Effector CD8-positive, alpha-beta T cell (primary cell): ENCODE data around the gene OTUD4.
A peak's percentile ranks its signal among the peaks of the same experiment; 100 is the strongest.
"Not testable (repeated sequence)": the region's sequence is repeated elsewhere in the genome, so short reads cannot be mapped to it uniquely, and the experiment has no call there.

Experiments used
- DNase-seq: peaks from one replicate; lab custom pipeline; 2025; lab: John Stamatoyannopoulos, UW
- total RNA-seq, 4 experiments: gene quantifications; one replicate each; lab custom pipeline; 2026; lab: John Stamatoyannopoulos, UW

Gene OTUD4, protein sequence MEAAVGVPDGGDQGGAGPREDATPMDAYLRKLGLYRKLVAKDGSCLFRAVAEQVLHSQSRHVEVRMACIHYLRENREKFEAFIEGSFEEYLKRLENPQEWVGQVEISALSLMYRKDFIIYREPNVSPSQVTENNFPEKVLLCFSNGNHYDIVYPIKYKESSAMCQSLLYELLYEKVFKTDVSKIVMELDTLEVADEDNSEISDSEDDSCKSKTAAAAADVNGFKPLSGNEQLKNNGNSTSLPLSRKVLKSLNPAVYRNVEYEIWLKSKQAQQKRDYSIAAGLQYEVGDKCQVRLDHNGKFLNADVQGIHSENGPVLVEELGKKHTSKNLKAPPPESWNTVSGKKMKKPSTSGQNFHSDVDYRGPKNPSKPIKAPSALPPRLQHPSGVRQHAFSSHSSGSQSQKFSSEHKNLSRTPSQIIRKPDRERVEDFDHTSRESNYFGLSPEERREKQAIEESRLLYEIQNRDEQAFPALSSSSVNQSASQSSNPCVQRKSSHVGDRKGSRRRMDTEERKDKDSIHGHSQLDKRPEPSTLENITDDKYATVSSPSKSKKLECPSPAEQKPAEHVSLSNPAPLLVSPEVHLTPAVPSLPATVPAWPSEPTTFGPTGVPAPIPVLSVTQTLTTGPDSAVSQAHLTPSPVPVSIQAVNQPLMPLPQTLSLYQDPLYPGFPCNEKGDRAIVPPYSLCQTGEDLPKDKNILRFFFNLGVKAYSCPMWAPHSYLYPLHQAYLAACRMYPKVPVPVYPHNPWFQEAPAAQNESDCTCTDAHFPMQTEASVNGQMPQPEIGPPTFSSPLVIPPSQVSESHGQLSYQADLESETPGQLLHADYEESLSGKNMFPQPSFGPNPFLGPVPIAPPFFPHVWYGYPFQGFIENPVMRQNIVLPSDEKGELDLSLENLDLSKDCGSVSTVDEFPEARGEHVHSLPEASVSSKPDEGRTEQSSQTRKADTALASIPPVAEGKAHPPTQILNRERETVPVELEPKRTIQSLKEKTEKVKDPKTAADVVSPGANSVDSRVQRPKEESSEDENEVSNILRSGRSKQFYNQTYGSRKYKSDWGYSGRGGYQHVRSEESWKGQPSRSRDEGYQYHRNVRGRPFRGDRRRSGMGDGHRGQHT
- total RNA-seq = 119 to 164 (median 140) reads per million in 4 experiments

DNA sequence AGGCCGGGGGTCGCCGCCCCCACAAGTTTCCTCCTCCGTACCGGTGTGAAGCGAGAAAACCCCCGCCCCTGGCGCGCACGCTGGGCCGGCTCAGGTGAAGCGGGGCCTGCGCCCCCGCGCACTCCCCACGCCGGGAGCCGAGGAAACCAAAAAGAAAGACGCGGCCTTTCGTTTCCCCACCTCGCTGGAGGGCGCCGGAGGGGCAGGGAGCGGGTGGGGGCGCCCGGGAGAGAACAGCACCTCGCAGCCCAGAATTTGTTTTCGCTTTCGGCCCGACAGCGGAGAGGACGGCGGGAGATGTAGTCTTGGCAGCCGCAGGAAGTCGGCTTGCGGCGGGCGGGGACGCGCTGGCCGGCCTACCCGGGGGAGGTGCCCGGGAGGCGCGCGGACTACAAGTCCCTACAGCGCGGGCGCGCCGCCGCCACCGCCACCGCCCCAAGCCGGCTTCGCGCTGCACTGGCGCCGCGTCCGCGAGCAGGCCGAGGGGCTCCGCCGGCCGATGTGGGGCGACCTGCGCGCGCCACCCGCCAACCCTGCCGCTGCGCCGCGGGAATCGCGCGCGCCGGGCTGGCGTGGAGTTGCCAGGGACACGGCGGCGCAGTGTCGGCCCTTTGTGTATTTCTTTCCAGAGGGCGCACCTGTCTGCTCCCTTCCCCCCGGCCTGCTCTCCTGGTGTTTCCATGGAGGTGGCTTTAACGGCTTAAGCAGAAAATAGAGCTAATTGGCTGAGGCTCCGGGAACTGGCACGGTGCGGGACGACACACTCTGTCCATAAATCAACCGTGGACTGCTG, at the start of gene OTUD4:
TSS of gene OTUD4 (minus strand) at position 292 of the 793 bp plus-strand sequence. CDS start 616 bp downstream, outside the sequence.
- DNase-seq = peak; percentile 89

DNA sequence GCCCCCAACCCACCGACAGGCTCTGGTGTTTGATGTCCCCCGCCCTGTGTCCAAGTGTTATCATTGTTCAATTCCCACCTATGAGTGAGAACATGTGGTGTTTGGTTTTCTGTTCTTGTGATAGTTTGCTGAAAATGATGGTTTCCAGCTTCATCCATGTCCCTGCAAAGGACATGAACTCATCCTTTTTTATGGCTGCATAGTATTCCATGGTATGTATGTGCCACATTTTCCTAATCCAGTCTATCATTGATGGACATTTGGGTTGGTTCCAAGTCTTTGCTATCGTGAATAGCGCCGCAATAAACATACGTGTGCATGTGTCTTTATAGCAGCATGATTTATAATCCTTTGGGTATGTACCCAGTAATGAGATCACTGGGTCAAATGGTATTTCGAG, 42.8 kb upstream of the OTUD4 start:
- not testable (repeated sequence) for DNase-seq

DNA sequence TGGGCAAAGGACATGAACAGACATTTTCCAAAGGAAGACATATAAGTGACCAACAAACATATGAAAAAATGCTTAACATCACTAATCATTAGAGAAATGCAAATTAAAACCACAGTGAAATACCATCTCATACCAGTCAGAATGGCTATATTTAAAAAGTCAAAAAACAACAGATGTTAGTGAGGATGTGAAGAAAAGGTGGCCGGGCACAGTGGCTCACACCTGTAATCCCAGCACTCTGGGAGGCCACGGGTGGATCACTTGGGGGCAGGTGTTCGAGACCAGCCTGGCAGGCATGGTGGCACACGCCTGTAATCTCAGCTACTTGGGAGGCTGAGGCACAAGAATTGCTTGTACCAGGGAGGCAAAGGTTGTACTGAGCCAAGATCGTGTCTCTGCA, 41.1 kb upstream of the OTUD4 start:
- DNase-seq = not testable (repeated sequence)

DNA sequence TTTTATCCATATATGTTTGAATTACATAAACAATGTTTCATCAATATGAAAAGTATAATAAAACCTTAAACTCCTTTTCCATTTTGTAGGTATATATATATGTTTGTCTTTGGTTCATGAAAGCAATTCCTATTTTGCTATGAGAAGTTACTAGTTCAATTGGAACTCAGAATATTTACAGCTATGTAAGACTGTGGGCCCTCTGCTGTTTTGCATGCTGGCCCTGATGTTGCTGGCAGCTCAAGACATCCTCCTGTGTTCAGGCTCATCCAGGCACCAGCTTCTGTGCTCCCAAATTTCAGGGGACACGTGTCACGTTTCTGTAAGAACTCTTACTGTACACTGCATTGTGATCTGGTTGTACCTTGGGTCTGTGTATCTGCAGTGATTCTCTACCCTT, 38.7 kb upstream of the OTUD4 start:
- DNase-seq = no peak

DNA sequence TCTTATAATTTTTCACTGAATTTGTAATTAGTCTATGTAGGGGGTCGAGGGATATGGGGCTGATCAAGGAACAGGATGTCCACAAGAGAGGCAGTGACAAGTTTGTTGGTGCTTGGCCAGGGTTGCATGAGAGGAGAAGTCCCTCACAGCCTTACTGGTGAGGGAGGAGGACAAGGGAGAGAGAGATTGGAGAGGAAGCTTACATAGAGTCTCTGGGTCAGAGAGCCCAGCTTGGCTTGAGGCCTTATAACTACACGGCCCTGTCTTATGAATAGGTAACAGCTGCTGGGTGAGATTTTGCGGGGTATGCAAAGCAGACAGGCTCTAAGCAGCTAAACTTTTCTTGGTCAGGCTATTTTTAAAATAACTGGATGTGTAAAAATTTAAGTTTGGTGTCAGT, 37.9 kb upstream of the OTUD4 start:
- no peak for DNase-seq

DNA sequence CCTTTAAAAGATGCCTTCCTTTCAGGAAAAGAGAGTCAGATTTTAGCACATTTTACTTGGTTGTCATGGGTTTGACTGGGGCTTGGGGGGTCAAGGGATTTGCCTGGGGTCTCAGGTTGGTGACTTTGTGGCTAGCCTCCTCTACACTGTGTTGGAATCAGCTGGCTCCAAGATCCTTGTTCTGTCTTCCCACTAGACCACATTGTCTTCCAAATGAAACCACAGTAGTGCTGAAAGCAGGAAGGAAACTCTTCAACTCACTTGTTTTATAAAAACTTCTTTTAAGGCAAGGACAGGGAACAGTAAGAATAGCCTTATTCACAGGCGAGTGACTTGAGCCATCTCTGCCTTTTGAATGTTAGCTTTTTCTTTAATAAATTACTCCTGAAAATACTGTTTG, 37.0 kb upstream of the OTUD4 start:
- no peak for DNase-seq

DNA sequence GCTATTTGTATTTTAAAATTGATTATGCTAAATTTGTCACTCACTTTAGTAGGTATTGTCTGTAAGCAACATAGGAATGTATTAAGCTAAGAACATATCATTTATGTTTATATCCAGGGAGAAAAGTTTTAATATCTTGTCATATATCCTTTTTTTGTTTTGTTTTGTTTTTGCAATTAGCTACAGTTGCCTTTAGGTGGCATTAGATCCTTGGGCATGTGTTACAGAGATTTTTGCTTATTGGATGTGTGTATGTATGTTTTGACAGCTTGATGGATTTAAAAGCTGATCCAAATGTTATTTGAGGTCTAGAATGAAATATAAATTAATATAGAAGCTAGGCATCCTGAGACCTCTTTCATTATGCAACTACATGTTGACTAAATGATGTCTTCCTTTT, 36.1 kb upstream of the OTUD4 start:
- DNase-seq = no peak

DNA sequence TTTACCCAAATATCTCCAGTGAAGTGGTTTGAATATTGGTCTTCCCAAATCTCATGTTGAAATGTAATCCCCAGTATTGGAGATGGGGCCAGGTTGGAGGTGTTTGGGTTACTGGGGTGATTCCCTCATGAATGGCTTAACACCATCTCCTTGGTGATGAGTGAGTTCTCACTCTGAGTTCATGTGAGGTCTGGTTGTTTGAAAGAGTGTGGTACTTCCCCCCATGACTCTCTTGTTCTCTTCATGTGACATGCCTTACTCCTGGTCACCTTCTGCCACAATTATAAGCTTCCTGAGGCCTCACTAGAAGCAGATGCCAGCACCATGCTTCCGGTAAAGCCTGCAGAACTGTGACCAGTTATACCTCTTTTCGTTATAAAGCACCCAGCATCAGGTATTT, 32.9 kb upstream of the OTUD4 start:
- no peak for DNase-seq

DNA sequence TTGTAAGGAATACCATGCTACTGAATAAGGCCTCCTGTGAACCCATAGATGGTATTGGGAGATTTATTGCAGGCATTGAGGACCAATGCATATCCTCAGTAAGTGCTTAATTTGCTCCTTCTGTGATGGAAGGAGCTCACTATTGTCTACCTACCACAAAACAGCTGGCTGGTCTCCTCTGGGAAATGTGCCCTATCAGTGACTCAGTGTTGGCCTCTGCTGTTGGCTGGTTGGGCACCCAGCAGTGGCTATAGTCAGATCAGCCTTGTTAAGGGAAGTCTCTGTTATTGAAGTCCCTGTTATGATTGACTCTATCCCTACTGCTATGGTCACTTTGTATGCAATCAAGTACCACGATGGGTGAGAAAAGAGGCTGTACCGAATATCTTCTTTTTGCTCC, 27.5 kb upstream of the OTUD4 start:
- DNase-seq = no peak

DNA sequence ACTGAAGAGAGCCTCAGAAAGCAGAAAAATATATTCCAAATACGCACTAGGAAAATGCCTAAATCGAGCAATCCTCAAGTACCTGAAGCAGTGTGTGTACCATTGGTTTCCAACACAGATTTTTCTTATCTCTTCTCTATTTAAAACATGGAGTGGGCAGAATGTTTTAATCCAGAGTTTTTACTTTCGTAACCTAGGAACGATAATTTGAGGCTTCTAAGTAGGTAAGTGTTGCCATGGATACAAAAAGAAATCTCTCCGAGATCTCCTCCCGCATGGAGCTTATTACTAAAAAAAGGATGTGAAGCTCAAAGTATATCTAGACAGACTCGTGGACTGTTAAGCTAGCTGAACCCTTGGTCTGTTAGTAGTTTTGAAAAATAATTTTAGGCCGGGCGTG, 23.0 kb upstream of the OTUD4 start:
- DNase-seq = no peak

DNA sequence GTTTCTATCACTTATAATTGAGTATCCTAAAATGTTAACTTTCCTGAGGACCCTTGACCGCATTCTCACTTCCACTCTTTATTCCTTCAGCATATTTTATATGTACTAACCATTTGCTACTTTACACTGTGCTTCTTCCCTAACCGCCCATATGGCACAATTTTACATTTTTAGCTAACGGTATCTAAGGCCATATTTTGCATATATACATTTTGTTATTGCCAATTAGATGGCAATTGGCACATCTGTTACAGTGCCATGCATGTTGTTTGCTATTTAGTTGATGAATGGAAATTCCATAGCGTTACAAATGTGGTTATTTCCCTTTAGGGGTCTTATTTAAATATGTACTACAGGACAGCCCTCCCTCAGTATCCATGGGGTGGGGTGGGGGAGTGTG, 20.0 kb upstream of the OTUD4 start:
- no peak for DNase-seq

DNA sequence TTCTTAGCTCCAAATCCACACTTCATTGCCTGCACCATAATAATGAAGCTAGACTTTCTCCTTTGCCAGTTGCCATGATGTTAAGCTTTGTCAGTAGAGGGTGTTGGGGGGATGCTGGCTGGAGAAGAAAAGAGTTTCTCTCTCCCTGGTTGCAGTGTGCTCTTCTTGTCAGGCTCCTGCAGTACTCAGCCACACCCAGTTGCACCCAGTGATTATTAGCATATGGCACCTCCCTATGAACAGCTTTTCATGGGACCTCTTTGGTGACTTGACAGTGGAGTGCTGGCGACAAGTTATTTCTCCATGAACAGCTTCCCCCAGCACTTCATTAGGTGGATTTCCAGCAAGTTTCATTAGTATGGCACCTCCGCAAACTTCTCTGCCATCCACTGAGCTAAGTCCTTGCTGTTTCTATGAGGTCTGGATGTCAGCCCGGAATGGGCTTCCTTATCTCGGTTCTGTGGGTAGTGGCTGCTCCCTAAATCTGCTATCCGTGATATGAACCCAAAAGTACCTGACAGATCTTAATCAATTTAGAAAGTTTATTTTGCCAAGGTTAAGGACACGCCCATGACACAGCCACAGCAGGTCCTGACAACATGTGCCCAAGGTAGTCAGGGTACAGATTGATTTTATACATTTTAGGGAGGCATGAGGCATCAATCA, 18.8 kb upstream of the OTUD4 start:
- DNase-seq = no peak

DNA sequence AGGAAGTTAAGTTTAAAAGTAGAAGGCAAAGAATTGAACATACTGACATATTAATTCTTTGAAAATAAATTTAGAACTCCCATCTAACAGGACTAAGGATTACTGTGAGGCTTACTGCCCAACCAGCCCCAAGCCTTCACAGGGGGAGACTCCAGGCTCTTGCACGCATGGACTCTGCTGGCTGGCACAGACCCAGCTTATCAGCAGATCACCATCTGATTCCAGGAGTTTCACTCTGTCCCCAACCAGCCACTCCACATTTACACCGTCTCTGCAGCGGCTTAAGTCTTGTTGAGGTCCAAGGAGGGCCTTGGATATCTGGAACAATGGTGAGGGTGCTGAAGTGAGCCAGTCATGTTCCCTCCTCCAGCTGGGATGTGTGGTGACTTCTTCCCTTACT, 16.4 kb upstream of the OTUD4 start:
- no peak for DNase-seq

DNA sequence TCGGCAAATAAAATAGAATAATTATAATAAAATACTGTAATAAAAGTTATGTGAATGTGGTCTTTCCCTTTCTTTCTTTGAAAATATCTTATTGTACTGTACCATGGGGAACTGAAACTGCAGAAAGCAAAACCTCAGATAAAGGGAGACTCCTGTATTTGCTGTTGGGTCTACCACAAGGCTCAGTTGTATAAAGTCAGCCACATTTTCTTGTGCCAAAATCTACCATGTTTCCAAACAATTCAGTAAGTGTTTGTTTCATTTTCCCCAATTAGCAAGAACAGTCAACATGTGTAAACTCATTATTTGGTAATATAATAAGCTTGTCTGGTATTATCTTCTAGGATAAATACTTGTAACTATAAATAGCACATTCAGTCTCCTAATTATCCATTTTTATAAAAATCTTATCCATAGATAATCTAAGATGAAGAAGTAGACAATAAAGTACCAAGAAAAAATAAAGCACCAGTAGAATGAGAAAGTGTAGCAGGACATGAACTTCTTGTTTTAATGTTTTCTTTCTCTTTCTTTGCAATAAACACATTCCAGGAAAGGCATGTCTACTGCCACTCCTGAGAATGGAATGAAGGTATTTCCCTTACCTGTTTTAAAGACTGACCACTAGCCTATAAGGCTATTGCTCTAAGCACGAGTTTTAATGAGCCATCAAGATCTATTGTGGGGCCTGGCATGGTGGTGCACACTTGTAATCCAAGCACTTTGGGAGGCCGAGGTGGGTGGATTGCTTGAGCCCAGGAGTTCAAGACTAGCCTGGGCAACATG, 15.0 kb upstream of the OTUD4 start:
- no peak for DNase-seq

DNA sequence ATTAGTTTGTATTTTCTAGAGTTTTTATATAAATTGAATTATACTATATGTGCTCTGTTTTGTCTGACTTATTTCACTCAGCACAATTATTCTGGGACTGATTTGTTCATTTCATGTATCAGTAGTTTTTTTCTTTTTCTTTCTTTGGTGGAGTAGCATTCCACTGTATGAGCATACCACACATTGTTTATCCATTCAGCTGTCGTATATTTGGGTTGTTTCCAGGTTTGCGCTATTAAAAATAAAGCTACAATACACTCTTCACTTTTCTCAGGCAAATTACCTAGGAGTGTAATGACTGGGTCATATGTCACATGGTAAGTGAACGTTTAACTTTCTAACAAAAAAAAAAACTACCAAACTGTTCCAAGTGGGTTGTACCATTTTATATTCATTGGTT, 9.6 kb upstream of the OTUD4 start:
- DNase-seq = no peak

DNA sequence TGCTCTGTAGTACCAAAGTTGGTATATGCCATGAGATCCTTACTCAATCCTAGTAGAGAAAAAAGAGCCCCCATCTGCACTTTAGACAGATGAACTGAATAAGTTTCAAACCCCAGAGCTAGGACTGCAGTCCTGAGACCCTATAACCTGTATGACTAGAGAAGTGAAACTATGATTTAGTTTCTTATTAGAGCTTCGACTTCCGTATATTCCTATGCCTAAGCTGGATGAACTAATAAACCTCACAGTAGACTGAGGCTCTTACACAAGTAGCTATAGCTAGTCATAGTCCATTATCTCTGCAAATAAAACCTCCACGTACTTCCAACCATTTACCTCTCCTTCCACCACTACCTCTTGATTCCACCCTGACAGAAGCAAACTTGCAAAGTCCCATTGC, 6.3 kb upstream of the OTUD4 start:
- DNase-seq = no peak

DNA sequence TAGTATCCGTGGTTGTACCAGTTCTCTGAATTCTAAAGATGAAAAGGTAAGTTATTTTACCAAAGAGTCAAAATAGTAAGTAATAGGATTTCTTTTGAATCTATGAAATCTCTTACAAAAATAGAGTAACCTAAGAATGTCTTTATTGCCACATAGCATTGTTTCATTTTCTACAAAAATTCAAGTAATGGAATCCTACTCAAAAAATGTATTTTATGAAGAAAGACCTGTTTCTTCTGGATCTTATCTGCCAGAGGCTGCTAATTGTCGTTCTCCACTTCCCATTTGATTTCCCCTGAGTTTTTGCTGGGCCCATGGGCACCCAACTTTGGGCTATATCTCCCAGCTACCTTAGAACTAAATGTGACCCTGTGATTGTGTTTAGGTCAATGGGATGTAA, 3.2 kb upstream of the OTUD4 start:
- no peak for DNase-seq

DNA sequence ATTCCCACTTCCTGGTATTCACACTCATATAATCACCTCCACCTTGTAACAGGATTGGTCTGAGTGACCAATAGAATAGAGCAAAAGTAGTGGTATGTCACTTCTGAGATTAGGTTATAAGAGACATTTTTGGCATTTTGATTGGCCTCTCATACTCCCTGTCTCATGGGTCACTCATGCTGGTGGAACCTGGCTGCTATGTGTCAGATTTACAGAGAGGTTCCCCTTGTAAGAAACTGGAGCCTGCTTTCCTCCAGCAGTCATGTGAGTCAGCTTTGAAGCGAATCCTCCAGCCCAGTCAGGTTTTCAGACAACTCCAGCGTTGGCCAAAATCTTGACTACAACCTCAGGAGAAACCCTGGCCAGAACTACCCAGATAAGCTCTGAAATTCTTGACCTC, 2.6 kb upstream of the OTUD4 start:
- no peak for DNase-seq

DNA sequence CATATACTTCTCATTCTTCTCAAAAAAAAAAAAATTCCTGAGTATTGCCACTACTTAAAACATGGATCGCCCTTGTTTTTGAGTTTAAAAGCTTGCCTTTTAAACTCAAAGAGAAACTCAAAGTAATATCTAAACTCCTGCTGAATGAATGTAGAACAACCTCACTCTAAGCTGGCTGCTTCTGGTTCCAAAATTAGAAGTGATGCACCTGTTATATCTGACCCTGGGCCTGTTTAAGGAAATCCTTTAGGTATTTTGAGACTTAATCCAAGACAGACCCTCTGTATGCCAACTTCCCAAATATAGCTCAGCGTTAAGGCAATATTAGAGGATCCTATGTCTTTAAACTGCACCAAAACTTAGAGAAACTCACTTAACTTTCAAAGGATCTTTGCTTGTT, 1.8 kb upstream of the OTUD4 start:
- no peak for DNase-seq

DNA sequence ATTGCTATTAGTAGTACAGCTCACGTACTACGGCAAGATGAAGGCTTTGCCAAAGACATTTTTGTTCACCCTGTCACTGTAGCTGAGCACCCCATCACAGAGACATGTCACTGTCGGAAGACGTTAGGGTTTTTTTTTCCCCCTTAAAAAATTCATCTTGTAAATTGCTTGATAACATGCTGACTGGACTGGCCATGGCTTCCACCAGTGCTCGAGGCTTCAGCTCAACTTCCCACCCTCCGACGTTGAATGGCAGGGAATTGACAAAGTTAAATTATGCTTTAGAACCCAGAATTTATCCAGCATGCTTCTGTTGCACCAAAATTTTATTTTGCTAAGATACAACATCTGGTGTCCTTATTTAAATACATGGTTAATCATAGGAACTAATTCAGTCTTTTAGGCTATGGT, 707 bp upstream of the OTUD4 start:
- DNase-seq = no peak
